OCI-LY1 (cell line): ENCODE measurements around the gene TRIM66.

Source experiments
- H2AFZ ChIP-seq: fragments of 200-600 bp; sonication (generic), shearing (Covaris generic); 2 replicates; pipeline ENCODE4 v1.6.0; 2014; ENCODE audit warnings: antibody characterized with exemption, mild to moderate bottlenecking, low read length
- H3F3A ChIP-seq: fragments of 200-600 bp; sonication (generic), shearing (Covaris generic); 2 replicates; pipeline ENCODE4 v1.6.0; 2014; ENCODE audit warnings: mild to moderate bottlenecking, antibody characterized with exemption, low read length, moderate library complexity; ENCODE audit not compliant: insufficient read depth
- H3K27ac ChIP-seq: fragments of 200-600 bp; sonication (generic); 2 replicates; pipeline ENCODE4 v1.5.1; 2014; ENCODE audit warnings: low read length, mixed run types, mild to moderate bottlenecking, low read depth; ENCODE audit not compliant: poor library complexity, severe bottlenecking
- H3K27me3 ChIP-seq: fragments of 200-600 bp; sonication (generic); 2 replicates; pipeline ENCODE4 v1.6.0; 2014; ENCODE audit warnings: antibody characterized with exemption, mild to moderate bottlenecking, low read length, moderate library complexity; ENCODE audit not compliant: insufficient read depth
- H3K36me3 ChIP-seq: fragments of 200-600 bp; sonication (generic); 2 replicates; pipeline ENCODE4 v1.6.1; 2014; ENCODE audit warnings: mild to moderate bottlenecking, antibody characterized with exemption, low read length, moderate library complexity, mixed read lengths; ENCODE audit not compliant: insufficient read depth
- H3K4me1 ChIP-seq: fragments of 200-600 bp; sonication (generic); 2 replicates; pipeline ENCODE4 v1.5.1; 2014; ENCODE audit warnings: mild to moderate bottlenecking, low read length, moderate library complexity; ENCODE audit not compliant: insufficient read depth, severe bottlenecking
- H3K4me2 ChIP-seq: fragments of 200-600 bp; sonication (generic), shearing (Covaris generic); 2 replicates; pipeline ENCODE4 v1.6.1; 2014; ENCODE audit warnings: low read length
- H3K4me3 ChIP-seq: fragments of 200-600 bp; sonication (generic); 2 replicates; pipeline ENCODE4 v1.5.1; 2014; ENCODE audit warnings: low read length, low read depth, mild to moderate bottlenecking, mixed read lengths; ENCODE audit not compliant: poor library complexity, severe bottlenecking
- H3K79me2 ChIP-seq: fragments of 200-600 bp; shearing (Covaris generic); 2 replicates; pipeline ENCODE4 v1.6.1; 2016; ENCODE audit warnings: mixed run types, low read length, mixed read lengths; ENCODE audit not compliant: insufficient read depth
- H3K9ac ChIP-seq: fragments of 200-600 bp; sonication (generic), shearing (Covaris generic); 2 replicates; pipeline ENCODE4 v1.6.1; 2014; ENCODE audit warnings: mild to moderate bottlenecking, low read length, mixed read lengths
- H3K9me2 ChIP-seq: fragments of 200-600 bp; sonication (generic), shearing (Covaris generic); 2 replicates; pipeline ENCODE4 v1.6.1; 2014; ENCODE audit warnings: low read depth, mild to moderate bottlenecking, low read length, mixed read lengths
- H3K9me3 ChIP-seq: fragments of 200-600 bp; shearing (Covaris generic); 2 replicates; pipeline ENCODE4 v1.6.1; 2014; ENCODE audit warnings: low read length, mixed read lengths
- H4K20me1 ChIP-seq: fragments of 200-600 bp; sonication (generic), shearing (Covaris generic); 2 replicates; pipeline ENCODE4 v1.6.0; 2016; ENCODE audit warnings: mild to moderate bottlenecking, low read length; ENCODE audit not compliant: insufficient read depth
- EZH2 ChIP-seq: fragments of 200-600 bp; sonication (generic), shearing (Covaris generic); IDR thresholded peaks from 2 replicates; pipeline ENCODE4 v1.8.0; 2017; ENCODE audit warnings: borderline replicate concordance, mixed run types, mild to moderate bottlenecking, antibody characterized with exemption, low read length, moderate library complexity, mixed read lengths
- TF ChIP-seq, protein P1 (sequence below): fragments of 200-600 bp; sonication (generic), shearing (Covaris generic); IDR thresholded peaks from 2 replicates; pipeline ENCODE4 v1.5.1; 2017; ENCODE audit warnings: mild to moderate bottlenecking, antibody characterized with exemption, low read length, moderate library complexity, mixed read lengths

The TRIM66 gene

GRCh38 chr11:8624698-8625097 is 57.8 kb downstream of the TRIM66 start:
- Histone ChIP-seq H4K20me1 (no peaks in the 10 kb centered on the region), H3K9me3 (no peaks in the 10 kb centered on the region), H3K36me3 (peaks cover 27% of the 10 kb centered on the region), H3F3A (no peaks in the 10 kb centered on the region), H3K9me2 (no peaks in the 10 kb centered on the region), H3K4me2 (no peak overlapping the region), H2AFZ (no peak overlapping the region), H3K27me3 (no peaks in the 10 kb centered on the region), H3K4me3 (no peak overlapping the region), H3K79me2 (no peaks in the 10 kb centered on the region), H3K27ac (no peak overlapping the region), H3K4me1 (no peaks in the 10 kb centered on the region), H3K9ac (no peak overlapping the region)
- TF ChIP-seq EZH2 = no peak
- TF ChIP-seq, protein P1, sequence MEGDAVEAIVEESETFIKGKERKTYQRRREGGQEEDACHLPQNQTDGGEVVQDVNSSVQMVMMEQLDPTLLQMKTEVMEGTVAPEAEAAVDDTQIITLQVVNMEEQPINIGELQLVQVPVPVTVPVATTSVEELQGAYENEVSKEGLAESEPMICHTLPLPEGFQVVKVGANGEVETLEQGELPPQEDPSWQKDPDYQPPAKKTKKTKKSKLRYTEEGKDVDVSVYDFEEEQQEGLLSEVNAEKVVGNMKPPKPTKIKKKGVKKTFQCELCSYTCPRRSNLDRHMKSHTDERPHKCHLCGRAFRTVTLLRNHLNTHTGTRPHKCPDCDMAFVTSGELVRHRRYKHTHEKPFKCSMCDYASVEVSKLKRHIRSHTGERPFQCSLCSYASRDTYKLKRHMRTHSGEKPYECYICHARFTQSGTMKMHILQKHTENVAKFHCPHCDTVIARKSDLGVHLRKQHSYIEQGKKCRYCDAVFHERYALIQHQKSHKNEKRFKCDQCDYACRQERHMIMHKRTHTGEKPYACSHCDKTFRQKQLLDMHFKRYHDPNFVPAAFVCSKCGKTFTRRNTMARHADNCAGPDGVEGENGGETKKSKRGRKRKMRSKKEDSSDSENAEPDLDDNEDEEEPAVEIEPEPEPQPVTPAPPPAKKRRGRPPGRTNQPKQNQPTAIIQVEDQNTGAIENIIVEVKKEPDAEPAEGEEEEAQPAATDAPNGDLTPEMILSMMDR = no peak

GRCh38 chr11:8621147-8621546 is 61.3 kb downstream of the TRIM66 start:
- Histone ChIP-seq H3K27me3 (no peaks in the 10 kb centered on the region), H3K4me2 (no peak overlapping the region), H3K79me2 (no peaks in the 10 kb centered on the region), H3K27ac (no peak overlapping the region), H3F3A (no peaks in the 10 kb centered on the region), H3K9me2 (no peaks in the 10 kb centered on the region), H2AFZ (no peak overlapping the region), H3K36me3 (peaks cover 38% of the 10 kb centered on the region), H3K9ac (no peak overlapping the region), H3K9me3 (no peaks in the 10 kb centered on the region), H4K20me1 (no peaks in the 10 kb centered on the region), H3K4me3 (no peak overlapping the region), H3K4me1 (no peaks in the 10 kb centered on the region)
- TF ChIP-seq, protein P1 = no peak
- TF ChIP-seq EZH2 = no peak

DNA sequence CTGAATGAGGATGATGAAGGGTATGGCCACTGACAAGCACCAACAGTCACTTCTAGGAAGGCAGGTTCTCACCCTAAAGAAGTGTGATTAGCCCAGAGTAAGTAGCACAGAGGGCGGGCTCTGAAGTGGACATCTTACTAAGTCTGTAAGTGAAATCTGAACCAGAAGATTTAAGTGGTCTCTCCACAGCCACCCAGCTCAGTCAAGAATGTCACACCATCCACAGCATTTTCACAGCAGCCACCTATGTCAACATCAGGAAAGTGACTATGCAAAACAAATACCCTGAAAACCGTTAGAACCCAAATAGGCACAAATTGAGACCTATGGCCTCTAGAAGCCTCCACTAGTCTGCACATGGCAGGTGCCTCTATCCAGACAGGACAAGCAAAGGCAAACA is 65.4 kb downstream of the TRIM66 start:
- H3K36me3 ChIP-seq = peaks cover 12% of the 10 kb centered on the region
- TF ChIP-seq EZH2 = no peak
- TF ChIP-seq, protein P1 = no peak
- no peaks in the 10 kb centered on the region for H3K4me1 ChIP-seq
- no peak overlapping the region for H2AFZ ChIP-seq
- H3K4me2 ChIP-seq = no peak overlapping the region
- H3K27me3 ChIP-seq = no peaks in the 10 kb centered on the region
- H3K9ac ChIP-seq = no peak overlapping the region
- H3K27ac ChIP-seq = no peak overlapping the region
- H4K20me1 ChIP-seq = no peaks in the 10 kb centered on the region
- no peaks in the 10 kb centered on the region for H3K9me3 ChIP-seq
- no peaks in the 10 kb centered on the region for H3K79me2 ChIP-seq
- H3K4me3 ChIP-seq = no peak overlapping the region
- no peaks in the 10 kb centered on the region for H3K9me2 ChIP-seq
- no peaks in the 10 kb centered on the region for H3F3A ChIP-seq
